ENCODE data around the gene LRP5. TPM values are rescaled to one million over a fixed set of nuclear protein-coding genes. Genes with fewer than 3 reads are reported as not detected.

LRP5 gene
- 13.5 and 15.4 TPM in 2 replicates for total RNA-seq (2014; rRNA removed; shearing (Covaris generic); ENCODE audit: low replicate concordance)

DNA sequence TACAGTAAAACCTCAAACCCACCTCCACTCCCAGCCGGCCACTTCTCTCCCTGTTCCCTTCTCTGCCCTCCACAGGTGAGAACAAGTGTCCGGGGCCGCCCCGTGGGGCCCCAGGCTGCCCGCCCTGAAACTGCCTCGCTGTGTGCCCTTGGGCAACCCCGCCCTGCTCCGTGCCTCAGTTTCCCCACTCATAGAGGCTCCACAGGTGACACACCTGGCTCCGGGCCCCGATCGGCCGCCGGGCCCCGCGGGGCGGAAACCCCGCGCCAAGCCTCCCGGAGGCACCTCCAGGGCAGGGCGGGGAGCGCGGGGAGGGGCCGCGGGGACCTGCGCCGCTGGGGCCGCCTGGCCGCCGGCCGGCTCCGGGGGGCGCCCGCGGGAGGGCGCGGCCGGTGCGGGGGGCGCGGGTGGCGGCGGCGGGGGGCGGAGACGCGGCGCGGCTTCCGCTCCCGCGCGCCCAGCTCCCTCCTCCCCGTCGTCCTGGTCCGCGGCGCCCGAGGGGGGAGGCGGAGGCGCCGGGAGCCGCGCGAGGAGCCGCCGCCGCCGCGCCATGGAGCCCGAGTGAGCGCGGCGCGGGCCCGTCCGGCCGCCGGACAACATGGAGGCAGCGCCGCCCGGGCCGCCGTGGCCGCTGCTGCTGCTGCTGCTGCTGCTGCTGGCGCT lies at the start of gene LRP5:
Gene LRP5 (plus strand): TSS at position 475 of the 663 bp plus-strand sequence. CDS start 124 bp downstream, at position 599.
- DNase-seq (ENCODE audit: low read depth) = no peak
- in situ Hi-C loops (cut with HindIII; ENCODE audit: low pct_unique_long_range_greater_than_20kb, low sequenced_read_pairs) = no loop called here

DNA sequence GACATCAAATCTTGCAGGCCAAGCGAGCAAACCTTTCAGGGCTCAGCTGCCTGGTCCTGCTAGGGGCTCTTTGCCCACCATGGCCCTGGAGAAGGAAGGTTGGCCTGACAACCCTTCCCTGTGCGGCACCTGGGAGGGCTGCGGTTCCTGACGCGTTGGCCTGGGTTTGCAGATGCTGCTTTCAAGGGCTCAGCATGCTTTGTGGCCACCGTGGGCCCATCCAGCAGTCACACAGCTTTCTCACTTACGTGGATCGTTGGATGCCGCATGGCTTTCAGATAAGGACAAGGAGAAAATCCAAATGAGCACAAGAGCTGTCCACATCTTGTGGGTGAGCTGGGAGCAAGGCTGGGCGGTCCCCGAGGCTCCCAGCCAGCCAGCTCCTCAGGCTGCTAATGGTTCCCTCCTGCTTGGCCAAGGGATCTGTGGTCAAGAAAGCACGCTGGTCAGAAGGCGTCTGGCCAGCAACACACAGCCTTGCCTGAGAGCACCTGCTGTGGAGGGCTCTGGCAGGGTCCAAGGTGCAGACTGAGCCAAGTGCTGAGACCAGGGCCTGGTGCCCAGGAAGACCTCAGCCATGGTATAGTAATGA lies 48.9 kb upstream of the LRP5 start:
- in situ Hi-C loops (cut with HindIII; ENCODE audit: low pct_unique_long_range_greater_than_20kb, low sequenced_read_pairs) = no loop called here

DNA sequence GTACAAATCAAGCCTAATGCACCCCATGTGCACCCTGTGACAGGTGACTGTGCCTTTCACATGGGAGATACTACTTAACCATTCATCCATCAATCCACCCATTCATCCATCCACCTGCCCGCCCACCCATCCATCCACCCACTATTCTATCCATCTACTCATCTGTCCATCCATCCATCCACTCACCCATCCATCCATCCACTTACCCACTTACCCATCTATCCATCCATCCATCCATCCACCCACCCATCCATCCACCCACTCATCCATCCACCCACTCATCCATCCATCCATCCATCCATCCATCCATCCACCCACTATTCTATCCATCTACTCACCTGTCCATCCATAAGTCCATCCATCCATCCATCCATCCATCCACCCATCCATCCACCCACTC lies 48.1 kb upstream of the LRP5 start:
- no peak for DNase-seq (ENCODE audit: low read depth)
- in situ Hi-C loops (cut with HindIII; ENCODE audit: low pct_unique_long_range_greater_than_20kb, low sequenced_read_pairs) = no loop called here

More for the DNA sequence above, 48.9 kb upstream of the LRP5 start:
- DNase-seq (ENCODE audit: low read depth) = no peak

DNA sequence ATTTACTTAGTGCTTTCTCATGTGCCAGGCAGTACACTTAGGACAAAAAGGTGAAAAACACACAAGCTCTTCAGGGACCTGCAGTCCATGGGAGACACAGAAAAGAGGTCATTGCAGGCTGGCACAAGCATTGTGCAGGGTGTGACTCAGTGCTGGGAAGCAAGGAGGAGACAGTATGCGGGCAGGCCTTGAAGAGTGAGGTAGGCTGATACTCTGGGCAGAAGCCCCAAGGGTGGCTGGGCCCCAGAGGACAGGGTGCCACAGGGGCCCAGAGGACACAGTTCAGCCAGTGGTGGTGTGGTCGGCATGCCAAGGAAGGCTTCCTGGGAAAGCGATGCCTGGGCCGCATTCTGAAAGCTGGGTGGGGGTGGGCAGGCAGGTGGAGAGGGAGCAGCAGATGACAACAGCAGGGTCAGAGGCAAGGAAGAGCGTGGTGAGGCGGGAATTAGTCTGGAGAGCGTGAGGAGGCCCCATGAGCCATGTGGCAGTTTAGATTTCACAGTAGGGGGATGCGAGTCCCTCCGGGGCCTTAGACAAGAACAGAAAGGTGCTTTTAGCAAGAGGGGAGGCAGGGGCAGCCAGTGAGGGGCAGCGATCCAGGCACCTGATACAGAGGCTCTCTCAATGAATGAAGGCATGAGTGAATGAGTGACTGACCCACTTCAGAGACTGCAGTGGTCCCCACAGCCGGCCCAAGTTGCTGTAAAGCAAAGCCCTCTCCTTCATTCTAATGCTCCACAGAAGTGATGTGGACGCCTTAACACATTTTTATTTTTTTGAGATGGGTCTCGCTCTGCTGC lies 47.5 kb upstream of the LRP5 start:
- in situ Hi-C loops (cut with HindIII; ENCODE audit: low pct_unique_long_range_greater_than_20kb, low sequenced_read_pairs) = no loop called here
- no peak for DNase-seq (ENCODE audit: low read depth)

DNA sequence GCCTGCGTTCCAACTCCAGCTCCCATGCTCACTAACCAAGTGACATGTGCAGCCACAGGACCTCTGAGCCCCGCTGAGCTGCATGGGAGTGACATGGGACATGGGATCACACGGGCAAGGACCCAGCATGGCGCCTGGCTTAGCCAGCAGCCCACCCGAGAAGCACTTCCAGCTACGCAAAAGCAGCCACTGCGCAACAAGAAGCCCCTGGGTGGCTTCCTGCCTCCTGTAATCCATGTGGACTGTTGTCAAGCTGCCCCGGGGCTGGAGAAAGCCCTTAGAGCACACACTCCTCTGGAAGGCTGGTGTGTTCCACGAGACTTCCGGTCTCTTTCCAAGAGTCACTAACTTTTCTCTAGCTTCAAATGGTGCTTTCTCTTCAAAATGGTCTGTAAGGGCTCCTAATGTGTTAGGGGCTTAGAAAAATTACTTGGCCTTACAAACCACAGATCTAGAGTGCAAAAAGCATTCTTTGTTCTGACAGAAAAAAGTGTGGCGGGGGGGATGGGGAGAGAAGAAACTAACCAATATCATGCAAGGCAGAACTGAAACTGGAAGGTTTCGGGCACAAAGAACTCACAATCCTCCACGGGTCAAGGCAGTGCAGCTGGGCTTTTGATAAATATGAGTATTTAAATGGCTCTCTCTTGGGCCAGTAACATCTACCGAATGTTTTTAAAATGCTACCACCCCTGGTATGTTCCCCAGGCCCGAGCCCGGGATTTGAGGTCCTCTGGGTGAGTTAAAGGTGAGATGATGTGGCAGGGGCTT lies 46.1 kb upstream of the LRP5 start:
- DNase-seq (ENCODE audit: low read depth) = no peak
- in situ Hi-C loops (cut with HindIII; ENCODE audit: low pct_unique_long_range_greater_than_20kb, low sequenced_read_pairs) = no loop called here

DNA sequence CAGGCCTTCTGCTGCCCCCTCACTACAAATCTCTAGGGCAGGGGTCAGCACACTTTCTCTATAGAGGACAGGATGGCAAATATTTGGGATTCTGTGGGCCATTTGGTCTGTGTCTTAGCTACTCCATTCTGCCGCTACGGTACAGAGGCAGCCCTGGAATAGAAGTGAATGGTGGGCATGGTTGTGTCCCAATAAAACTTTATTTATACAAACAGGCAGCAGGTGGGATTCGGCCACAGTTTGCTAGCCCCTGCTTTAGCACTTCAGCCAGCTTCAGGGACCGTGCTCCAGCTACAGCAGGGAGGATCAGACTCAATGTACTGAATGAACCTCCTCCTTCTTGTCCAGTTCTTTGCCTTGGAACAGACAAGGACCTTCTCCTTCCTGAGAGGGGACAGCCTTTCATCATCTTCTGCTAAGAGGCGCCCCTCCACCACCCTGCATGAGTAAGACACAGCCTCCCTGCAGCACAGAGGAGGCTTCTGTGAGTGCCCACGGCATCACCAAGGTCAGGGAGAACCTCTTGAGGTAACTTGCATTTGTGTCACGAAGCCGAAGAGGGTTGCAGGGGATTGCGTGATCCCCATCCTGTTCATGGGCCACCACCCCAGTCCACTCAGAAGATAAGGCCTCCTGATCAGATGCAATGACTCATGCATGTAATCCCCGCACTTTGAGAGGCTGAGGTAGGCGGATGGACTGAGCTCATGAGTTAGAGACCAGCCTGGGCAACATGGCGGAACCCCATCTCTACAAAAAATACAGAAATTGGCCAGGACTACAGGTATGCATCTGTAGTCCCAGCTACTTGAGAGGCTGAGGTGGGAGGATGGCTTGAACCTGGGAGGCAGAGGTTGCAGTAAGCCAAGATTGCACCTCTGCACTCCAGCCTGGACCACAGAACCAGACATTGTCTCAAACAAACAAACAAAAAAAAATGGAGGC lies 45.2 kb upstream of the LRP5 start:
- no peak for DNase-seq (ENCODE audit: low read depth)
- in situ Hi-C loops (cut with HindIII; ENCODE audit: low pct_unique_long_range_greater_than_20kb, low sequenced_read_pairs) = no loop called here

DNA sequence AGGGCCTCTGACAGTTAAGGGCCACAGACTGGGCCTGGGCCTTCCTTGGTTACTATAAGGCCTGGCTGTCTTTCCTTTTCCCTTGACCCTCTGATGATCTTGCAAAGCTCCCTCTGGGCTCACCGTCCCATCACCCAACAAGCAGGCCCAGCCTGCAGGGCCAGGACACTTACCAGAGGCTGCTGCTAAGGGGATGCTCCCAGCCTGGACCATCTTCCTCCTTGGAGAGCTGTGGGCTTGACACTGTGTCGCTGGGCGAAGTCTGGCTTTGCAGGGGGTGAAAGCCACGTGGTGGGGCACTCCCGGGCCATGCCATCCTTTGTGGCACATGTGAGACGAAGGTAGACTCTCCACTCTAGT lies 44.5 kb upstream of the LRP5 start:
- no peak for DNase-seq (ENCODE audit: low read depth)
- in situ Hi-C loops (cut with HindIII; ENCODE audit: low pct_unique_long_range_greater_than_20kb, low sequenced_read_pairs) = no loop called here

DNA sequence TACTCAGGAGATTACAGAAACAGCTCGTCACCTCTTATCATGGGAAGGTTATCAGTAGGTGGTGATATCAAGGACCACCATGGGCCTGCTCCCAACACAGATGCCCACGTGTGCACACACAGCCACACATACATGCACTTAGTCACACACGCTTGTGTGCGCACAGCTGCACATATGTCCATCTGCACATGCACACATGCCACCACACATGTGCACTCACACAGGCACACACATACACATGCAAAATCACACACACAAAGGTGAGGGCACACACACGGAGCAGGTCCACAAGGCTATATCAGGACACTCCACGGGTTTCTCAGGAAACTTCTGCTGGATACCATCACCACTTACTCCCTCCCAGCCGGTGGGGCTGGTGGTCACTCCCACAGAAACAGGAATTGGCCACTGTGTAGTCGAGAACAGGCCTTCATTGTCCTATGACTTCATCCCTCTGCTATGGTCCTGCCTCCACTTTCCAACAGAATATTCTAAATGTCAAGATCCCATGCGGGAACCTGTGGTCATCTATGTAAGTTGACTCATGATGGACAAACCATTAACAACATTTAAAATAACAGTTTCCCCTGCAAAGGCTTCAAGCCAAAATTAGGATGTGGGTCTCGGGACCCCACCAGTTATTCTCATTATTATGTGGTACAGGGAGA lies 42.8 kb upstream of the LRP5 start:
- in situ Hi-C loops (cut with HindIII; ENCODE audit: low pct_unique_long_range_greater_than_20kb, low sequenced_read_pairs) = no loop called here
- DNase-seq (ENCODE audit: low read depth) = no peak

DNA sequence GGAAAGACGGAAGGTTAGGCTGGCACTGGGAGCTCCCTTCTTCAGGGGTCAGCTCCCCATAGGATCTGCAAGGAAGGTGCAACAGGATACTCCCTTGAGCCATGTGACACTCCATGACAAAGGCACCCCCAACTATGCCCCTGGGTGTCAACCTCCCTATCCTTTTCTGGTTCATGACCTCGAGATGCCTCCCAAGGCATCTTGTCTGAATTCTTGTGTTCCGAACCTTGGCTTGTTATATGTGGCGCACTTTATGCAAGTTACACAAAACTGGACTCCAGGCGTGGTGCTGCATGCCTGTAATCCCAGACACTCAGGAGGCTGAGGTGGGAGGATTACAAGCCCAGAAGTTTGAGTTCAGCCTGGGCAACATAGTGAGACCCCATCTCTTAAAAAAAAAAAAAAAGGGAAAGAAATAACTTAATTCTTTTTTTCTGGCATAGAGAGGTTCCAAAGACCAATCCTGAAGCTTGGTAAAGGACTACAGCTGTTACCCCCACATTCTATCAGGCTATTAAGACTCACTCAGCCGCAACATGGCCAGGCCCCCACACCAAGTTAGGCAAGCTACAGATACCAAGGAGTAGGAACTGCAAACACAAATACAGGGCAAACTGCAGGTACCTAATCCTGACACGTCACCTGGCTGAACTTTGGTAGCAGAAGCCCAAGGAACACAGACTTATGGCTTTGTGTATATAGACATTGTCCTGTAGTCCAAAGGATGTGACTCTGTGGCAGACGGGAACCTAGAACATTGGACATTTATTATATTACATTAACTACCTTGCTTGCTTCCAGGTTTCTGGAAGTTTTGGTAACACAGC lies 42.0 kb upstream of the LRP5 start:
- in situ Hi-C loops (cut with HindIII; ENCODE audit: low pct_unique_long_range_greater_than_20kb, low sequenced_read_pairs) = no loop called here

DNA sequence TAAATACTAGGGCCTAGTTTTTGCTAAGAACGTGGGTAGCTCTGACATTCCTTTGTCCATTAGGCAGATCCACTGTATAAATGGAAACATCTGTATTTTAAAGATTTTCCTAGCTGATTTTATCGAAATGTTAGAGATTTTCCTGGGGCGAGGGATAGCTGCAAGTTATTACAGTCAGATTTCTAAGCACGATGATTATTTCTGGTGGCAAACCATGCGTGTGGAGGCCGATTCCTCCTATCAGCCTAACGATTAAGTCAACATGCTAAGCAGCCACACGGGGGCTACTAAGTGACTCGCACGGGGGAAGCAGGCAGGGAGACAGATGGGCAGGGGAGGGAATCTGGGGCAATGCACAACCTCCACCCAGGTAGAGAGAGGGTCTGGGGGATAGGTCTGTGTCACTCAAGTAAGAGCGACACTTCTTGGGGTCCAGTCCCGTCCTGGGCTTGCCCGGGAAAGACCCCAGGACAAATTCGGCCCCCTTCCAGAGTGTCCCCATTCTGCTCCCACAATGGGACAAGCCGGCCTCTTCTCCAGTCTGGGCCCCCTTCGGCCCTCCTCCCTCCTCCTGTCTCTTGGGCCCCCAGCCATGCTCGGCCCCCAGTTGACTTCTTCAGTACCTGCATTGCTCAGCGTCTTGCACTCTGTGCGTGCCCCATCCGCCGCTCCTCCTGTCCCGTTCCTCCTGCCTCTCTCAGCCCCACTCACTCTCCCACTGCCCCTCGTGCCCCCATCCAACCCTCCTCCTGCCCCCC lies 41.2 kb upstream of the LRP5 start:
- in situ Hi-C loops (cut with HindIII; ENCODE audit: low pct_unique_long_range_greater_than_20kb, low sequenced_read_pairs) = no loop called here
- peak; percentile 49 for DNase-seq (ENCODE audit: low read depth)

More for the DNA sequence above, 42.0 kb upstream of the LRP5 start:
- no peak for DNase-seq (ENCODE audit: low read depth)

DNA sequence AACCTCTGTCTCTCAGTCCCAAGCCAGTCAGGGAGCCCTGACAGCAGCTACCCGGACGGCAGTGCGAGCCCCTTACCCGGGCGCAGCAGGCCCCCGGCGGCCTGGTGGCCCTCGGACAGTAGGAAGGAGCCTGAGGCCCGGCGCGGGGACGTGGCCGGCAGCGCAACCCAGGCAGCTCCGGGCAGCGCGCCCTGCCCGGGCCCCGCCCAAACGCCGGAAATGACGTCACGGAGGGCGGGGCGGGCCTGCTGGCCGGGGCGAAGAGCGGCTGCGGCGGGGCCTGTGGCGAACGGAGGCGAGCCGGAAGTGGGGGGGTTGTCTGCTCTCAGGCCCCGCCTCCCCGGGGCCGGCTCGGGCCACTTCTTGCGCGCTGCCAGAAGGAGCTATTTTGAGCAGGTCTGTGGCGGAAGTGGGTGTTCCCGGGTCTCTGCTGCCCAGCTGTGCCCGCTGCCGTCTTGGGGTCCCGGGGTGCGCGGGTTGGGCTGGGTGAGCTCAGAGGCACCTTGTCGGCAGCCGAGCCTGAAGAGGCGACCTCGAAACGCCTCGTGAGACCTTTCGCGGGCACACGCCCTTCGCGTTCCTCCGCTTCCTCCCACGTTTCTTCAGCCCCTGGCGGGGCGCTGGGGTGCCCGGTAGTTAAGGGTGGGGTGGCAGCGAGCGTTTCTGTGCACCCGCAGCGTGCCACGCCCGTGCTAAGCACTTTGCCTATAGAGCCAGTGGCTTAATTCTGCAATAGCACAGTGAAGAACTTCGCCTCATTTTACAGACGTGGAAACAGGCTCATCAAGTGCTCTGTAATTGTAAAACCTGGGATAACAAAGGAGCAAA lies 40.4 kb upstream of the LRP5 start, which contains the start of gene C11orf24:
Gene C11orf24 (minus strand): TSS at position 193 of the 828 bp plus-strand sequence. CDS start 8,206 bp downstream, outside the sequence.
- in situ Hi-C loops (cut with HindIII; ENCODE audit: low pct_unique_long_range_greater_than_20kb, low sequenced_read_pairs) = no loop called here
- peak; percentile 91 for DNase-seq (ENCODE audit: low read depth)

DNA sequence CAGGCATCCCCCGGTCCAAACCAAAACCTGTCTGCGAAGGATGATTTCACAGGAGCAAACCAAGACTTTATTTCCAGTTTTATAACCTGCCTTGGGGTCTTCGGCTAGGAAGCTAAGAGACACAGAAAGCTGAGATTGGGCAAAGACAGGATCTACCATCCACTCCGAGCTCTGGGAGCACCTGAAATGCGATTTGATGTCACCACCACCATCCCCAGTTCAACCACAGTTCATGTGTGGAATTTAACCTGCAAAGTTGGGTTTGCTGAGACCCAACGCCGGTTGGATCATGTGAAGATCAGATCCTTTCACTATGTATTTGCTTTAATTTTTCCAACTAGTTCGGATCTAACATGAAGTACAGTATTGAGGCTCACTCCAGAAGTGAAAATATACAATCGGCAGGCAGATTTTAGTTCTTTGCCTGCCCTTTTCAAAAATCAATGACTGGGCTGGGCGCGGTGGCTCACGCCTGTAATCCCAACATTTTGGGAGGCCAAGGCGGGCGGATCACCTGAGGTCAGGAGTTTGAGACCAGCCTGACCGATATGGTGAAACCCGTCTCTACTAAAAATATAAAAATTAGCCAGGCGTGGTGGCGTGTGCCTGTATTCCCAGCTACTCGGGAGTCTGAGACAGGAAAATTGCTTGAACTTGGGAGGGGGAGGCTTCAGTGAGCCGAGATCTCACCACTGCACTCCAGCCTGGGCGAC lies 39.2 kb upstream of the LRP5 start:
- DNase-seq (ENCODE audit: low read depth) = no peak
- in situ Hi-C loops (cut with HindIII; ENCODE audit: low pct_unique_long_range_greater_than_20kb, low sequenced_read_pairs) = no loop called here

DNA sequence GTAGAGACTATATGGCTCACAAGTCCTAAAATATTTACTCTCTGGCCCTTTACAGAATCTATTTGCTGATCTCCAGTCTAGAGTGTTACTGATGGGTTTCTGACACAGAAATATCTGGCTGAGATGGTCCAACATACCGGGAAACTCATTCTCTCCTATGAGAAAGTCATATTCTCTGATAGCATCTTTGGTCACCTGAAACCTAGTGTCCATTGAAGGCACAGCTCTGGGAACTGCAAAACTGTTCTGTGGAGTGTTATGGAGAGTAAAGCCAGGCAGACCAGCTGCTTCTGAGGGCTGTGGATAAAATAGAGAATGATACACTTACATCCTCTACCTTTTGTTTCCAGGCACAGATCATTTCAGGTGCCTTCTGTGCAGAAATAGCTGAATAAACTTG lies 38.1 kb upstream of the LRP5 start:
- DNase-seq (ENCODE audit: low read depth) = no peak
- in situ Hi-C loops (cut with HindIII; ENCODE audit: low pct_unique_long_range_greater_than_20kb, low sequenced_read_pairs) = no loop called here

DNA sequence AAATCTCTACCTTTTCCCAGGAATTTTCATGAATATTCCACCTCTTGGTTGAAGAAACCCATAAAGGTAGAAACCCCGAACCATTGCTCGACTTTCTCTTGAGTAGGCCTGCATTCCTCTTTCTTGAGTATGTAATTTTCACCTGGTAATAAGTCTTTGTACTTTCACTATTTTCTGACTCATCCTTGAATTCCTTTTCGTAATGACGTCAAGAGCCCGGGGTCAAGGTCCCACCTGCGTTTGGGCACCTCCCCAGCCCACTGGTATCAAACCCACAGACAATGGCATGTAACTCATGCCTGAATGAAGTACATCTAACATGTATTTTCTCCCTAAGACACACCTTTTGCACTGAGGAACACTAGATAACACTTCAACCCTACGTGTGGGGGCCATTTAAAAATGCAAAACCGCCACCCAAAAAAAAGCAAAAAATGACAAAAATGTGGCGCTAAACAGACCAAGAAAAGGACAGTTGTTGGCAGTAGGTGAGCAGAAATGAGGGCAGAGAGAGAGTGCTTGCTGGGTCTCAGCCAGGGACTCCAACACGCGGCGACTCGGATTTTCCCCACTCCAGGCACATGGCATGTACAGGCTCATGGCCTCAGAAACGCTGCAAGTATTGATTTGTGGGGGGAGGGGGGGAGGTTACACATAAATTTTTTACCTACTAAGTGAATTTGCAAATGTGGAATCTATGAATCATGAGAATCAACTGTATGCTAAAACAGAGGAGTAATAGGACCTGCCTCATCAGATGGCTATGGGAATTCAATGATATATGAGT lies 36.5 kb upstream of the LRP5 start:
- no peak for DNase-seq (ENCODE audit: low read depth)
- in situ Hi-C loops (cut with HindIII; ENCODE audit: low pct_unique_long_range_greater_than_20kb, low sequenced_read_pairs) = no loop called here

Data from Caki2 (cell line).